Activated T-cell treated with anti-CD3 and anti-CD28 coated beads, Interleukin-2, amount 50 U/mL, for 24 hours (primary cell): ENCODE measurements around the gene PRKCE.

Source experiments
- DNase-seq: peaks from one replicate; pipeline ENCODE4 v3.0.0-alpha.2; 2020
- H3K27ac Mint-ChIP-seq: 2 replicates; pipeline ENCODE4 v1.8.0; 2020; ENCODE audit warnings: mild to moderate bottlenecking, mixed read lengths
- H3K27me3 Mint-ChIP-seq: 2 replicates; pipeline ENCODE4 v1.8.0; 2020; ENCODE audit warnings: mixed read lengths
- H3K36me3 Mint-ChIP-seq: 2 replicates; pipeline ENCODE4 v1.8.0; 2020; ENCODE audit warnings: low read depth, mixed read lengths
- H3K4me1 Mint-ChIP-seq: 2 replicates; pipeline ENCODE4 v1.8.0; 2020; ENCODE audit warnings: low read depth, mixed read lengths
- H3K4me3 Mint-ChIP-seq: 2 replicates; pipeline ENCODE4 v1.8.0; 2020; ENCODE audit warnings: mild to moderate bottlenecking, moderate library complexity, mixed read lengths
- H3K9me3 Mint-ChIP-seq: 2 replicates; pipeline ENCODE4 v1.8.0; 2020; ENCODE audit warnings: mixed read lengths

PRKCE gene

DNA sequence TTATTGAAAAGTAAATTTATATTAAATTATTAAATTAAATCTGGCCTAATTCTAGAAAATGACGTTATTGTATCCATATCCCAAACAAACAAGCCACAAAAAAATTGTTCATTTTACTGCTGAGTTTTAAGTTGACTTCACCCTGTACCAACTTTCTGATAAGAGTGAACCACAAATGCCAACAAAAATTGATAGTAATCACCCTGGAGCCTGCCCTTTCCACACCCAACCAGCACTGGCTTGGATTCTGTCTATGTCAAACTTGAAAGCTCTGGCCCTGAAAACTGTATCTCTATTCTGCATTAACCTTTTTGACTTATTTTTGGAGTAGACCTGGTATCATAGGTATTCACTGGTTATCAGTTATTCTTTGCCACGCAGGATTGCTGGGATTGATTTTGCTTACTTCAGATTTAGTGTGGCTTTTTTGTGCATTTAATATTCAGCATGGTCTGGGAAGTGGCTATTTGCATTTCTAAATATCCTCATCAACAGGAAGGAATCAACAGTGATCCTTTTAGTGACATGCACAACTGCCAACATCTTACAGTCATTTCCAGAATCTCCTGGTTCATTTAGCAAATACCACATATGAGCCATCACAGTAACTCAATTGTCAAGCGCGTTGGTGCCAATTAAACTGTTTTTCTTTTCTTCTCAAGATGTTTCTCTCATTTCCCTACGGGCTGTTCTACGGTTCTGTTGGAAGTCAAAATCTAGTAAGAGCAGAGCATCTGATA, 29.0 kb upstream of the PRKCE start:
- Mint-ChIP-seq H3K27ac (no peak overlapping the region), H3K36me3 (no peaks in the 10 kb centered on the region), H3K4me3 (no peak overlapping the region), H3K27me3 (peaks cover 21% of the 10 kb centered on the region), H3K4me1 (peaks cover 5% of the 10 kb centered on the region), H3K9me3 (no peaks in the 10 kb centered on the region)
- no peak for DNase-seq

DNA sequence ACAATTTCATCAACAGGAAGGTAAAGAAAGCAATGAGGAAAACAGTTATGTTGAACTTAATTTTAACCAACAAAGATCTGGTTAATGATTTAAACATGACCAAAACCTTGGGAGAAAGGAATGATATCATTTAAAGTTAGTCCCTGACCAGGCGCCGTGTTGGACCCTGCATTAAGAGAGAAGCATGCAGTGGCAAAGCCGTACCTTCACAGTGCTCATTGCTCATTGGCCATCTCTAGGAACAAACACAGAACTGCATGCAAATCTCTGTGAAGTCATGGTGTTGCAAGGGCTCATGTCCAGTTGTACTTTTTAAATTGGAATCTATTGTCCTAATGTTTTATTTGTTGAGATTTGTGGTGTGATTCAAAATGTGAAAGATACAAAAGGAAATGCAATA, 28.4 kb upstream of the PRKCE start:
- Mint-ChIP-seq H3K36me3 (no peaks in the 10 kb centered on the region), H3K27ac (no peak overlapping the region), H3K9me3 (no peaks in the 10 kb centered on the region), H3K4me3 (no peak overlapping the region), H3K27me3 (peaks cover 21% of the 10 kb centered on the region), H3K4me1 (peaks cover 5% of the 10 kb centered on the region)
- no peak for DNase-seq

DNA sequence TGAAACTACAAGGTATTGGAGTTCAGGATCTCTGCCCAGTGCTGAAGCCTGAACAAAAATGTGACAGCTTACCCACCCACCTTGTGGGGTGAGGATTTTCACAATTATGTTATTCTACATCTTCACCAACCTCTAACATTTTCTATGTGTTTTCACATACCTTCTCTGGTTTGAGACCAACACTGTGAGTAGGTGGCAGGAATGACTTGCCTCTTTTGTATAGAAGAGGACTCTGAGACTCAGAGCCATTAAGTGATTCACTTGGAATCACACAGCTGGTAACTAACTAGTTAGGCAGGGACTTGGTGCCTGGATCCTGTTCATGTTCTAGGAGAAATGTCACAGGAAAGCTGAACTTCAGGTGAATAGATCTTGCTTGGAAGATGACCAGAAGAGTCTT, 25.7 kb upstream of the PRKCE start:
- DNase-seq: no peak
- Mint-ChIP-seq H3K36me3 (no peaks in the 10 kb centered on the region), H3K9me3 (no peaks in the 10 kb centered on the region), H3K27me3 (peaks cover 23% of the 10 kb centered on the region), H3K4me1 (no peaks in the 10 kb centered on the region), H3K4me3 (no peak overlapping the region), H3K27ac (no peak overlapping the region)

DNA sequence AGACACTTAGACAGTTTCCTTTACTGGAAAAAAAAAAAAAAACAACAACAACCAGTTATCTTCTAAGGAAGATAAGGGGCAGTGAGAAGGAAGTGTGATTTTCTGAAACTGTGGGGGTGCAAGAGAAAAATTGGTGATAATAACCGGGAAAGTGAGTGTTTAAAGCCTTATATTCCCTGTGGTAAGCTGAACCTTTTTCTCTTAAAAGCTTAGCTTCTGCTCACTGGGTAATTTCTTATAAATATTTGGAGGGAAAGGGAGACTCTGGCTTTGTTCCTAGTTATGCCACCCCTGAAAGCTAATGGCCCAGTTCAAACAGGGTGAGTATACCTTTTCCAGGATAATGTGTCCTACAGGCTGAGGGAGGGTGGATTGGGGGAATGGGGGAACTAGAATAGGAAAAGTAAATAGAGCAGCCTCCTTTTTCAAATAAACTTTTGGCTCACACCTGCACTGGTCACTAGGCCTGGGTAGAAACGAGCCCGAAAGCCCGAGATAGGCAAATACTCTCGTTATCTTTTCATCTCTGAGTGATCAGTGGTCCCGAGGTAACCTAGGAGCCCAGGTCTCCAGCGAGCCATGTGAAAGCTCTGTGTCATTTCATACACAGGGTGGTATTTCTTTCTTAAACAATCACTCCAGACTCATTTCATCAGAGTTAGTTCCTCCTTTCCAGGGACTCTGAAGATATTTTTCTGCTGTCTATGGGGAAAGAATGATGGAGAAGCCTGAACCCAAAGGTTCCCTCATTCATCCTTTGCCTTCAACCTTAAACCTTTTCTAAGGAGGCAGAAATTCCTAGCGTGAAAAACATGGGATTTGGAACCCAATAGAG, 24.9 kb upstream of the PRKCE start:
- H3K4me3 Mint-ChIP-seq: no peak overlapping the region
- no peak overlapping the region for H3K27ac Mint-ChIP-seq
- no peaks in the 10 kb centered on the region for H3K9me3 Mint-ChIP-seq
- peaks cover 26% of the 10 kb centered on the region for H3K27me3 Mint-ChIP-seq
- H3K4me1 Mint-ChIP-seq: no peaks in the 10 kb centered on the region
- no peak for DNase-seq
- no peaks in the 10 kb centered on the region for H3K36me3 Mint-ChIP-seq

DNA sequence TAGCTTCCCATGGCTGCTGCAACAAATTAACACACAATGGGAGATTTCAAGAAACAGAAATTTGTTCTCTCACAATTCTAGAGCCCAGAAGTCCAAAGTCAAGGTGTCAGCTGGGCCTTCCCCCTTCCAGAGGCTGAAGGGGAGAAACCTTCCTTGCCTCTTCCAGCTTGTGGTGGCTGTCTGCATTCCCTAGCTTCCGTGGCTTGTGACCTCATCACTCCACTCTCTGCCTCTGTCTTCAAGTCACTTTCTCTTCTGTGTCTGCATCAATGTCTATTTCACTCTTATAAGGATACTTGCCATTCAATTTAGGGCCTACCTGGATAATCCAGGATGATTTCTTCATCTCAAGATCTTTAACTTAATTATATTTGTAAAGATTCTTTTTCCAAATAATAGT, 23.6 kb upstream of the PRKCE start:
- DNase-seq: no peak
- peaks cover 30% of the 10 kb centered on the region for H3K27me3 Mint-ChIP-seq

DNA sequence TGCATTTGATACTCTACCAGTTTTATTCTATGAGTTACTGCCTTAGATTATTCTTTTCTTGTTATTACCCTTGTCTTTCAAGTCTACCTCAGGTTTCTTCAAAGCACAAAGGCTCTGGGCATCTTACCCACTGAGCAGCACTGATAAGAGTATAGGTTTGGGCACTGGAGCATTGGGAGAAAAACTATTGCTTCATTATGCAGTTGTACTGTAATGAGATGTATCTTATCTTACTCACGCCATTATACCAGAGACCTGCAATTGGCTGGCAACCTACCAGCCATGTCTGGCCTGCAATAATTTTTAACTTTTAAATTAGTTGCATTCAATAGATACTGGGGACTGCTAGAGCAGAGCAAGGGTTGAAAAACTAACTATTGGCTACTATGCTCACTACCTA, 21.5 kb upstream of the PRKCE start:
- peaks cover 35% of the 10 kb centered on the region for H3K27me3 Mint-ChIP-seq
- no peak overlapping the region for H3K27ac Mint-ChIP-seq
- DNase-seq: no peak
- no peaks in the 10 kb centered on the region for H3K36me3 Mint-ChIP-seq
- no peak overlapping the region for H3K4me3 Mint-ChIP-seq
- H3K9me3 Mint-ChIP-seq: no peaks in the 10 kb centered on the region
- no peaks in the 10 kb centered on the region for H3K4me1 Mint-ChIP-seq

More for the DNA sequence above, 23.6 kb upstream of the PRKCE start:
- H3K36me3 Mint-ChIP-seq: no peaks in the 10 kb centered on the region
- no peaks in the 10 kb centered on the region for H3K4me1 Mint-ChIP-seq
- no peak overlapping the region for H3K4me3 Mint-ChIP-seq
- no peaks in the 10 kb centered on the region for H3K9me3 Mint-ChIP-seq
- H3K27ac Mint-ChIP-seq: no peak overlapping the region

DNA sequence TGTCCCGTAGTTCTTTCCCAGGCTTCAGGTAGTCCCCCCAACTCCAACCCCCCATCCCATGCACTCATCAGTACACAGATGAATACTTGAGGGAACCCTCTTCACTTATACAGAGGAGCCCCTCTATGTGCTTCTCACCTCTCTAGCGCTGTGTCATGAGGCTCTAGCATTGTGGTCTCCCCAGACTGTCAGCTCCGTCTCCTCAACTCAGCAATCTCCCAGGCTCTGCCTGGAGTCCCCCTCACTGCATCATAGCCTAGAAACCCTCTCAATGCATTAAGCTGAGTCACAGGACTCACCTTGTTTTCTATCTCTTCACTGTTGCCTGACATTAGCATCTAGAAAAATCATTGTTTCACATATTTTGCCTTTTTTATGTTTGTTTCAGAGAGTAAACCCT, 20.2 kb upstream of the PRKCE start:
- Mint-ChIP-seq H3K9me3 (no peaks in the 10 kb centered on the region), H3K27me3 (peaks cover 38% of the 10 kb centered on the region), H3K27ac (no peak overlapping the region), H3K4me3 (no peak overlapping the region), H3K4me1 (no peaks in the 10 kb centered on the region), H3K36me3 (no peaks in the 10 kb centered on the region)
- DNase-seq: no peak

DNA sequence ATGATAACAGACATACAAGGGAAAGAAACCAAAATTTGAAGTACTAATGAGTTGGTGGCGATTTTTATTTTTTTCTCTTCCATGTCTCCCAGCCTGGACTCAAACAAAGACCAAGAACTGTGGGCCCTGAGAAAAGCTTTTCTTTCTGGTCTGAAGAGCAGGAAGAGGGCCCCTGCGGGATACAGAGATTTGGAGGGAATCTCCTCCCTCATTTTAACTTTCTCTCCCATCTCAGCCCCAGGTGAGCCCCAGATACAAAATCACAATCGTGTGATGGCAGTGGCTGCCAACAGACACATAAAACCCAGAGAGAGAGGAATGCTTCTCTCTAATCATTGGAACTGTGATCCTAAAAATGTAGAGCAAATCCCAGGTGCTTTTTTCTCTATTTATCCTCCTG, 19.5 kb upstream of the PRKCE start:
- H3K4me3 Mint-ChIP-seq: no peak overlapping the region
- H3K4me1 Mint-ChIP-seq: no peaks in the 10 kb centered on the region
- H3K27me3 Mint-ChIP-seq: peaks cover 38% of the 10 kb centered on the region
- no peaks in the 10 kb centered on the region for H3K36me3 Mint-ChIP-seq
- H3K9me3 Mint-ChIP-seq: no peaks in the 10 kb centered on the region
- no peak for DNase-seq
- H3K27ac Mint-ChIP-seq: no peak overlapping the region

DNA sequence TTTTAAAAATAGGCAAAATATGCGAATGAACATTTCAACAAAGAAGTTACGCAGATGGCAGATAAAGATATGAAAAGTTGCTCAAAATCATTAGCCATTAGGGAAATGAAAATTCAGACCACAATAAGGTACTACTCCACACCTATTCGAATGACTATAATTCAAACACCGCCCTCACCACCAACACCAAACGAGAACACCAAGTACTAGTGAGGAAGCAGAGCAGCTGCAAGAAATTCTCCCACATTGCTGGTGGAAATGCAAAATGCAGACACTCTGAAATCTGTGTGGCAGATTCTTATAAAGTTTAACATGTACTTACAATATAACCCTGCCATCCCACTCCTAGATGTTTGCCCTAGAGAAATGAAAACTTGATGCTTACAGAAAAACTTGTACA, 17.3 kb upstream of the PRKCE start:
- no peak overlapping the region for H3K4me3 Mint-ChIP-seq
- no peak overlapping the region for H3K27ac Mint-ChIP-seq
- no peak for DNase-seq
- H3K27me3 Mint-ChIP-seq: peaks cover 56% of the 10 kb centered on the region
- H3K36me3 Mint-ChIP-seq: no peaks in the 10 kb centered on the region
- H3K4me1 Mint-ChIP-seq: peaks cover 3% of the 10 kb centered on the region
- H3K9me3 Mint-ChIP-seq: no peaks in the 10 kb centered on the region

DNA sequence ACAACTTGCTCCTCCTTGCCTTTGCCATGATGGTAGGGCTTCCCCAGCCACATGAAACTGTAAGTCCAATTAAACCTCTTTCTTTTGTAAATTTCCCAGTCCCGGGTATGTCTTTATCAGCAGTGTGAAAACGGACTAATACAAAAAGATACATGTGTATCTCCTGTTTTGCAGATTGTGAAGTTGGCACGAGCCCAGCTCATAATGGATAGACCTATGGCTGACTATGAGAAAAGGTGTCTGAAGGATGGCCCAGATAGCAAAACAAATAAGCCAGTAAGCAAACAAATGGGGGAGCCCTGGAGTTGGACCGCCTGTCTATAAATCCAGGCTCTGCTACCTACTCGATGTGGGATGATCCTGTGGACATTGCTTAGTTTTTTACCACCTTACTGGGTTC, 15.5 kb upstream of the PRKCE start:
- H3K27ac Mint-ChIP-seq: no peak overlapping the region
- no peak overlapping the region for H3K4me3 Mint-ChIP-seq
- H3K36me3 Mint-ChIP-seq: no peaks in the 10 kb centered on the region
- peaks cover 56% of the 10 kb centered on the region for H3K27me3 Mint-ChIP-seq
- no peak for DNase-seq
- no peaks in the 10 kb centered on the region for H3K9me3 Mint-ChIP-seq
- H3K4me1 Mint-ChIP-seq: peaks cover 3% of the 10 kb centered on the region

DNA sequence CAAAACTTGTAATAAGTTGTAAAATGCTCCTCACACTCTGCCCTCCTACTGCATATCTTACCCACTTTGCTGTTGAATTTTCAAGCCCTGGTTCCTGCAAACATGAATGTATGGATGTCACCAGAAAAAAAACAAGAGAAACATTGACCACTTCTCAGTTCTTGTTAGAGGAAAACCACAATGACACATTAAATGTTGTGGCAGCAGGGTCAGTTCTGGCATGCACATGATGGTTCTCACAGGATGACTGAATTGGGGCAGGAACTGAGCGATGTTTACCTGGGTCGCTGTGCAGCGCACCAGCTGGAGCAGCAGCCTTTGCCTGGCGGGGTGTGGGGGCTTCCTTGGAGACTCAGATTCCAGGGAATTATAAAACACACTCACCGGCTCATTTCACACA, 14.0 kb upstream of the PRKCE start:
- Mint-ChIP-seq H3K9me3 (no peaks in the 10 kb centered on the region), H3K4me1 (peaks cover 3% of the 10 kb centered on the region), H3K27ac (no peak overlapping the region), H3K4me3 (no peak overlapping the region), H3K36me3 (no peaks in the 10 kb centered on the region), H3K27me3 (peaks cover 57% of the 10 kb centered on the region)
- DNase-seq: no peak

DNA sequence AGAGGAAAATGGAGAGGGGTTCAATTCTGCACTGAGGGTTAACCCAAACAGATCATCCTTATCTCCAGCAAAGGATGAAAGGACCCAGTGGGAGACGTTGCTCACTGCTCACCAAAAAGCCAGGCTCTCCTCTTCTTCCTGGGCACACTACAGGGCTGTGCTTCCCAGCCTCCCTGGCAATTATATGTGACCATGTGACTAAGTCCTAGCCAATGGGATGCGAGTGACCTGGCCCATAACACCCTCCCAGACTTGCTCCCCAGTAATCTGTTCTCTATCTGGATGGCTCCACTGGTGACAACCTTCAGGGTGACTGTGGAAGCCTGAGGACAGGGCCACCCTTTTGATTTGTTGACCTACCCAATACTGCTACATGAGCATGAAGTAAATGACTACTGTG, 10.9 kb upstream of the PRKCE start:
- Mint-ChIP-seq H3K4me3 (no peak overlapping the region), H3K36me3 (no peaks in the 10 kb centered on the region), H3K4me1 (peaks cover 12% of the 10 kb centered on the region), H3K27me3 (peaks cover 59% of the 10 kb centered on the region), H3K27ac (no peak overlapping the region), H3K9me3 (no peaks in the 10 kb centered on the region)
- DNase-seq: no peak

DNA sequence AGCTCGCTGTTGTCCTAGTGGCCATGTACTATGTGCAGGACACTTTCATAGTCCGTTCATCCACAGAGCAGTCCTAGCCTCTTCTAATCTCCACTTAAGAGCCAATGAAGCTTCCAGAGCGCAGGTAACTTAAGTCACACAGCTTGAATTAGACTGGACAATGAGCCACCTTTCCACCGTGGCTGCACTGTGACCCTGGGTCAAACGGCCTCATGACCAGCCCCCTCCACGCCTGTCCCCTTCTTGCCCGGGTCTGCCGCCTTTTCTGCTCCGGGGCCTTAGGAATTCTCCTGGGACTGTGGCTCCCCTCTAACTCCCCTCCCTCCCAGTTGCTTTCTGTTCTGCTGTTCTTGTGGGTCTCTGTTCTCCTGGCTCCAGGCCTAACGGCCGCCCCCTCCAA, 8.4 kb upstream of the PRKCE start:
- no peak overlapping the region for H3K27ac Mint-ChIP-seq

DNA sequence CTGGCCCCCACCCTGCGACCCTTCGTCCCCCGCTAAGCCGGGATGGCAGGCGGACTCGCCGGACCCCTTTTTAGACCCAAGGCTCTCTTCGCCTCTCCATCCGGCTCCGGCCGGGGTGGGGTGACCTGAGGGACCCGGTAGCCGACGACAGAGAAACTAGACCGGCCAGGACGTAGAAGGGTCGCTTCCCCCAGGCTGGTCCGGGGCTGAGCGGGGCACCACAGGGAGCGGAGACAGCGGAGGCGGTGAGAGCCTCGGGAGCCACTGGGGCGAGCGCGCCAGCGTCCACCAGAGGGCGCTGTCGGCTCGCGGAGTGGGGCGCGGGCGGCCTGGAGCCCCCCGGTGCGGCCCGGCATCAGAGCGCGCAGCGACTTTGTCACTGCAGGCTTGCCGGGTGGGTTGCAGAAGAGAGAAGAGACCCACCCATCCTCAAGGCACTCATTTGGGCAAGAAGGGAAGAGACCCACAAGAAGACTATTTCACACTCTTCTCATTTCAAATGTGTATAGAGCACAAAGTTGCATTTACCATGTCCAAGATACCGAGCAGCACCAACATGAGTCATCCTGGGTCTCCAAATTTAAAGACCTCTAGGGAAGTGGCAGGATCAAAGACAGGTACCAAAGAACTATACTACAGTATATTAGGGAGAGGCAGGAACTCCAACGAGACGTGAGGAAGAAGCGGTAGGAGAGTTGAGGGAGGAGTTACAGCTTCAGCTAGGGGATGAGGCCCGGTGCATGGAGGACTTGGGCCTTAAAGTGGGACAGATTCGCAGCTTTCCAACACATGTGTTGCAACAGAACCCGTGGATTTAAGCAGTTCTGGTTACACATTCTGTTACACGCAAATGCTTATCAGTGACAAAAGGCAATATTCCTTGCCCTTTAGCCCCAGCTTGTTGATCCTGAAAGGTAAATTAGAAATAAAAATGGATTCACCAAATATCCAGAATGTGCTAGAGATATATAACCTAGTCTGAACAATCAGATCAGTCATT, 7.6 kb upstream of the PRKCE start:
- H3K4me1 Mint-ChIP-seq: peaks cover 9% of the 10 kb centered on the region
- H3K36me3 Mint-ChIP-seq: no peaks in the 10 kb centered on the region
- no peaks in the 10 kb centered on the region for H3K9me3 Mint-ChIP-seq
- peaks cover 40% of the 10 kb centered on the region for H3K27me3 Mint-ChIP-seq
- no peak overlapping the region for H3K27ac Mint-ChIP-seq
- H3K4me3 Mint-ChIP-seq: peak overlapping the region; percentile 53
- peak; percentile 87 for DNase-seq

More for the DNA sequence above, 8.4 kb upstream of the PRKCE start:
- Mint-ChIP-seq H3K4me3 (peak overlapping the region; percentile 53), H3K9me3 (no peaks in the 10 kb centered on the region), H3K27me3 (peaks cover 44% of the 10 kb centered on the region), H3K4me1 (peaks cover 9% of the 10 kb centered on the region), H3K36me3 (no peaks in the 10 kb centered on the region)
- no peak for DNase-seq
